Thoracic aorta (tissue), 2 donors: ENCODE data around the gene CDKAL1. TPM values are rescaled to one million over a fixed set of nuclear protein-coding genes. Genes with fewer than 3 reads are reported as not detected.

Source experiments
- ATAC-seq: fragments of 150-250 bp; one replicate; pipeline ENCODE4 v1.8.0; 2017; ENCODE audit warnings: low read depth; ENCODE audit not compliant: insufficient number of reproducible peaks, low FRiP score
- DNase-seq: peaks from one replicate; pipeline ENCODE4 v3.0.0-alpha.2; 2020; ENCODE audit warnings: low spot score
- H3K27ac ChIP-seq, 2 donors: fragments of 200-600 bp; sonication (generic); 1 replicate in 1 of 2; 2 replicates in 1 of 2; pipeline ENCODE4 v1.5.1; 2016; ENCODE audit warnings: mild to moderate bottlenecking in 2 of 2, moderate library complexity in 2 of 2
- H3K27me3 ChIP-seq: fragments of 200-600 bp; sonication (generic); replicated peaks from 2 replicates; pipeline ENCODE4 v1.6.0; 2016; ENCODE audit warnings: mild to moderate bottlenecking; ENCODE audit not compliant: insufficient read depth
- H3K36me3 ChIP-seq: fragments of 200-600 bp; sonication (generic); one replicate; pipeline ENCODE4 v1.5.1; 2016
- H3K4me1 ChIP-seq, 2 donors: fragments of 200-600 bp; sonication (generic); 1 replicate in 1 of 2; 2 replicates in 1 of 2; pipeline versions ENCODE4 v1.5.1 to v1.6.0; 2016; ENCODE audit warnings: low read depth in 2 of 2, mild to moderate bottlenecking in 1 of 2; ENCODE audit not compliant: control insufficient read depth in 1 of 2
- H3K4me3 ChIP-seq: fragments of 200-600 bp; sonication (generic); 2 replicates; pipeline ENCODE4 v1.5.1; 2016; ENCODE audit warnings: mild to moderate bottlenecking
- H3K9me3 ChIP-seq: fragments of 200-600 bp; sonication (generic); 2 replicates; pipeline ENCODE4 v1.5.1; 2016
- total RNA-seq, 2 donors: library from RNA; depleted of rRNA; stranded (reverse); fragments of >200 nt; gene quantifications; one replicate each; pipeline versions ENCODE4 v1.1.0 to v1.2.3, GENCODE V29; 2016
- TF ChIP-seq, protein P1 (sequence below): fragments of 200-600 bp; sonication (generic); IDR thresholded peaks from one replicate; pipeline ENCODE4 v1.5.1; 2019; ENCODE audit warnings: antibody characterized with exemption

Gene CDKAL1
- total RNA-seq, 2 donors from 2014 or later, result 8.5 to 14.6 TPM

DNA sequence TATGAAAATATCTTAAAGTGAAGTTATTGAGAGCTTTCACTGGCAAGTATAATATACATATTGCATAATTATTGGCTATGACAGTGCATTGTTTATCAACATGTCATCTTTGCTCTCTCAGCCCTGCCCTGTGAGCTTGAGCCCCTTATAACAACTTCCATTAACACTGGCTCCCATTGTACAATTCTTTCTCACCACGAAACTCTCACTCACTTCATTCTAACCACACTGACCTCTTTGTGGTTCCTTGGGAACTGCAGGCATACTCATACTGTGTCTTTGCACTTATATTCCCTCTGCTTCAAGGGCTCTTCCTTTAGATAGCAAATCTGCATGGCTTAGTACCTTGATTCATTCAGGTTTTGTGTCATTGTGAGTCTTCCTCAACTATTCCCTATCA, 411.8 kb downstream of the CDKAL1 start:
- H3K27me3 ChIP-seq, result no peaks in the 10 kb centered on the region
- ATAC-seq (no peak), DNase-seq (no peak)
- H3K36me3 ChIP-seq, result no peaks in the 10 kb centered on the region
- no peaks in the 10 kb centered on the region for H3K9me3 ChIP-seq
- no peak overlapping the region for H3K27ac ChIP-seq
- TF ChIP-seq, protein P1, sequence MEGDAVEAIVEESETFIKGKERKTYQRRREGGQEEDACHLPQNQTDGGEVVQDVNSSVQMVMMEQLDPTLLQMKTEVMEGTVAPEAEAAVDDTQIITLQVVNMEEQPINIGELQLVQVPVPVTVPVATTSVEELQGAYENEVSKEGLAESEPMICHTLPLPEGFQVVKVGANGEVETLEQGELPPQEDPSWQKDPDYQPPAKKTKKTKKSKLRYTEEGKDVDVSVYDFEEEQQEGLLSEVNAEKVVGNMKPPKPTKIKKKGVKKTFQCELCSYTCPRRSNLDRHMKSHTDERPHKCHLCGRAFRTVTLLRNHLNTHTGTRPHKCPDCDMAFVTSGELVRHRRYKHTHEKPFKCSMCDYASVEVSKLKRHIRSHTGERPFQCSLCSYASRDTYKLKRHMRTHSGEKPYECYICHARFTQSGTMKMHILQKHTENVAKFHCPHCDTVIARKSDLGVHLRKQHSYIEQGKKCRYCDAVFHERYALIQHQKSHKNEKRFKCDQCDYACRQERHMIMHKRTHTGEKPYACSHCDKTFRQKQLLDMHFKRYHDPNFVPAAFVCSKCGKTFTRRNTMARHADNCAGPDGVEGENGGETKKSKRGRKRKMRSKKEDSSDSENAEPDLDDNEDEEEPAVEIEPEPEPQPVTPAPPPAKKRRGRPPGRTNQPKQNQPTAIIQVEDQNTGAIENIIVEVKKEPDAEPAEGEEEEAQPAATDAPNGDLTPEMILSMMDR, result no peak
- no peaks in the 10 kb centered on the region for H3K4me1 ChIP-seq
- H3K4me3 ChIP-seq, result no peak overlapping the region

DNA sequence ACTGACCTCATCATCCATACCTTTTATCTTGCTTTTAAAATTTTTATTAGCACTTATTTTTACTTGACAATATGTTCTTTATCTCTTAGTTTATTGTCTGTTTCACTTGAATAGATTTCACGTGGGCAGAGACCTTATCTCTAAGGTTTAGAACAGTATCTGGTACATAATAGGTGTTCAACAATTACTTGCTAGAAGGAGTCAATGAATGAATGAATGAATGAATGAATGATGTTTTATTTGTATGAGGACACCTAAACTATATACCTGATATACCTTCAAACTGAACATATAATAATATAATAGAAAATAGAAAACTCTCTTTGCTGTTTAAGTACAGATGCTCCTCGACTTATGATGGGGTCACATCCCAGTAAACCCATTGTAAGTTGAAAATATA, 412.6 kb downstream of the CDKAL1 start:
- no peak for ATAC-seq
- TF ChIP-seq, protein P1, result no peak
- H3K27me3 ChIP-seq, result no peaks in the 10 kb centered on the region
- no peaks in the 10 kb centered on the region for H3K4me1 ChIP-seq
- no peak overlapping the region for H3K27ac ChIP-seq
- no peak overlapping the region for H3K4me3 ChIP-seq
- no peaks in the 10 kb centered on the region for H3K9me3 ChIP-seq
- H3K36me3 ChIP-seq, result no peaks in the 10 kb centered on the region
- no peak for DNase-seq

DNA sequence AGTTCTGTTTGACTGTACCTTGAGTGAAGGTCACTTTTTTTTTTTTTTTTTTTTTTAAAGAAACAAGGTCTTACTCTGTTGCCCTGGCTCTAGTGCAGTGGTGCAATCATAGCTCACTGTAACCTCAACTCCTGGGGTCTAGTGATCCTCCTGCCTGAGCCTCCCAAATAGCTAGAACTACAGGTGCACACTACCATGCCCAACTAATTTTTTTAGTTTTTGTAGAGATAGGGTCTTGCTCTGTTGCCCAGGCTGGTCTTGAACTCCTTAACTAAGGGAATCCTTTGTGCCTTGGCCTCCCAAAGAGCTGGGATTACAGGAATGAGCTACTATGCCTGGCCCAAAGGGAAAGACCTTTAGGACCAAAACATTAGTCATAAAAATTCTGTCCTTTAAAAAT, 413.7 kb downstream of the CDKAL1 start:
- no peaks in the 10 kb centered on the region for H3K9me3 ChIP-seq
- no peaks in the 10 kb centered on the region for H3K36me3 ChIP-seq
- no peaks in the 10 kb centered on the region for H3K27me3 ChIP-seq
- no peak overlapping the region for H3K27ac ChIP-seq
- H3K4me1 ChIP-seq, result peaks cover 1 to 8% of the 10 kb centered on the region in 2 donors
- no peak for DNase-seq
- H3K4me3 ChIP-seq, result no peak overlapping the region
- no peak for ATAC-seq
- TF ChIP-seq, protein P1, result no peak

DNA sequence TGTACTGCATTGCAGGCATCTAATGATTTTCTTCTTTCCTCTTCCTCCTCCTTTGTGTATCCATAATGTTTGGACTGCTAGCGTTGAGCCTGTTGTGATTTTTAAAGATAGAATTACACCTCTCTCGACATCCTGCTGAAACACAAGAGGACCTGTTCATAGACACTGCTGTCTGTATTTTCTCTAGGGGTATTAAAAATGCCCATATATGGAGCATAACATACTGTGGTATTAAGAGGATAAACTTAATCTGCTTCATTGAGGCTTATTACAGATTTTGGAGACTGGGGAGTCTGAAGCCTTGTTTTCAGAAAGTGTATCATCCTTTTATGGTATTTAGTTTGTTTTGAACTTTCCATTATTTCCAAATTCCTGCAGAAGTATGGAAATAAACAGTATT, 414.3 kb downstream of the CDKAL1 start:
- TF ChIP-seq, protein P1, result no peak
- H3K36me3 ChIP-seq, result no peaks in the 10 kb centered on the region
- no peak for ATAC-seq
- H3K4me3 ChIP-seq, result no peak overlapping the region
- H3K27ac ChIP-seq, result no peak overlapping the region
- no peaks in the 10 kb centered on the region for H3K9me3 ChIP-seq
- DNase-seq, result no peak
- H3K4me1 ChIP-seq, result peaks cover 5 to 12% of the 10 kb centered on the region in 2 donors
- H3K27me3 ChIP-seq, result no peaks in the 10 kb centered on the region

DNA sequence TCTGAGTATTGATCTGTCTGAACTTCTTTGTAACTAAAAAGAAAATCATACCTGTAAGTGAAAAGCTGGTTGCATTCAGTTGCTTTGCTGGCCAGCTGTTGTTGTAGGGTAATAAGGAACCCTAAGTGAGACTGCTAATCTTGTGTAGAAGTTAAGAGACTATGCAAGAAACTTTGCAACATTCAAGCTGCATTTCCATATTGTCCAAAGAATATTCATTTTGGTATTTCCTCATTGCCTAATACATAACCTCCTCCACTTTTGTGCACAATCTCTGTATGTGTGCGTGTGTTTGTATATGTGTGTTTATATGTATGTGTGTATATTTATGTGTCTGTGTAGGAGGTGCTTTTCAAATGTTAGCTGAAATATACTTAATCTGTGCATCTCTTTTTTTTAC, 414.9 kb downstream of the CDKAL1 start:
- H3K4me1 ChIP-seq, result peaks cover 5 to 15% of the 10 kb centered on the region in 2 donors
- no peaks in the 10 kb centered on the region for H3K9me3 ChIP-seq
- H3K27me3 ChIP-seq, result no peaks in the 10 kb centered on the region
- TF ChIP-seq, protein P1, result no peak
- H3K36me3 ChIP-seq, result no peaks in the 10 kb centered on the region
- ATAC-seq (no peak), DNase-seq (no peak)
- no peak overlapping the region for H3K4me3 ChIP-seq
- H3K27ac ChIP-seq, result no peak overlapping the region
